ENCODE results near the gene TNIK. TPM values are rescaled to one million over a fixed set of nuclear protein-coding genes. Genes with fewer than 3 reads are reported as not detected.
A peak's percentile ranks its signal among the peaks of the same experiment; 100 is the strongest.

The TNIK gene
- total and polyA plus RNA-seq, 10 of the 15 experiments (the other 5 are each of a cell fraction or from before 2014, with no cell fraction given), result 13.9 to 74.3 (median 48.2) TPM

GRCh38 chr3:171126478-171127209, 333.6 kb downstream of the TNIK start:
- TF ChIP-seq ZNF217 (IDR thresholded peaks at IDR 0.05) (no peak), E2F4 (IDR thresholded peaks at IDR 0.05; ENCODE audit: low read depth, low read length) (no peak)
- FAIRE-seq (no peak), ATAC-seq (peak; percentile 50; the same call in 2 of the 3 replicates), DNase-seq (ENCODE audit: low read depth, low spot score) (no peak)
- RAD21 ChIA-PET (ENCODE audit: unreplicated experiment), result interaction anchor here (0.5 to 1.3 kb wide), 3 partner anchors 97 to 646 kb away, joined by 3 to 5 read pairs (median 3); no protein-coding TSS in a partner anchor
- Histone ChIP-seq H3K9ac (ENCODE audit: control insufficient read depth, insufficient read depth, low read length) (no peak overlapping the region), H2AFZ (ENCODE audit: control insufficient read depth, low read depth, low read length) (no peak overlapping the region), H3K79me2 (ENCODE audit: control insufficient read depth, insufficient read depth, low read length) (no peaks in the 10 kb centered on the region), H3K4me1 (ENCODE audit: control insufficient read depth, insufficient read depth, low read length) (no peaks in the 10 kb centered on the region), H3K4me3 (no peak overlapping the region), H3K36me3 (ENCODE audit: control insufficient read depth in 2 of 2, insufficient read depth in 2 of 2, low read length in 1 of 2) (peaks cover 5 to 41% of the 10 kb centered on the region in 2 experiments), H3K27ac (ENCODE audit: control insufficient read depth, insufficient read depth) (no peak overlapping the region), H4K20me1 (ENCODE audit: control insufficient read depth, insufficient read depth) (no peaks in the 10 kb centered on the region), H3K9me3 (replicated peaks; ENCODE audit: control insufficient read depth, insufficient read depth, low read length) (no peaks in the 10 kb centered on the region; the same call in 2 of the 3 replicates), H3K4me2 (ENCODE audit: control insufficient read depth, insufficient read depth) (no peak overlapping the region), H3K27me3 (replicated peaks in 1 of 2; ENCODE audit: control insufficient read depth in 2 of 2, insufficient read depth in 2 of 2, low read length in 1 of 2) (no peaks in the 10 kb centered on the region)
- SMC1A ChIA-PET (ENCODE audit: uncharacterized antibody, unreplicated experiment), result interaction anchor here (0.6 to 1.4 kb wide), 4 partner anchors 13 to 440 kb away, joined by 3 read pairs; no protein-coding TSS in a partner anchor
- in situ Hi-C loops (cut with MboI), result no loop called here
- intact Hi-C loops (cut with micrococcal nuclease; ENCODE audit: unreplicated experiment), result no loop called here
- POLR2A ChIA-PET, result interaction anchor here (1.0 kb wide), 1 partner anchor 13 kb away, joined by 5 read pairs; no protein-coding TSS in a partner anchor
- WGBS (ENCODE audit: insufficient coverage, insufficient replicate concordance, low lambda C conversion rate, missing lambda C conversion rate), result 78% methylated on average over 7 of the region's 7 CpGs
- BruUV-seq (replicated peaks), result no TSS peak
- CTCF ChIA-PET, result interaction anchor here (0.9 kb wide), 1 partner anchor 707 kb away, joined by 3 read pairs; no protein-coding TSS in a partner anchor

- FAIRE-seq (no peak), ATAC-seq (no peak), DNase-seq (ENCODE audit: low read depth, low spot score) (no peak)
- BruUV-seq (replicated peaks), result no TSS peak
- H3K79me2 ChIP-seq (ENCODE audit: control insufficient read depth, insufficient read depth, low read length), result no peaks in the 10 kb centered on the region
- peaks cover 9 to 45% of the 10 kb centered on the region in 2 experiments for H3K36me3 ChIP-seq (ENCODE audit: control insufficient read depth in 2 of 2, insufficient read depth in 2 of 2, low read length in 1 of 2)
- no peak overlapping the region for H3K27ac ChIP-seq (ENCODE audit: control insufficient read depth, insufficient read depth)
- intact Hi-C loops (cut with micrococcal nuclease; ENCODE audit: unreplicated experiment) (no loop called here), in situ Hi-C loops (cut with MboI) (no loop called here)
- ChIA-PET POLR2A (no interaction called here), SMC1A (ENCODE audit: uncharacterized antibody, unreplicated experiment) (interaction anchor here (0.6 to 2.2 kb wide), 3 partner anchors 18 to 1422 kb away, joined by 3 to 6 read pairs (median 3); no protein-coding TSS in a partner anchor), RAD21 (ENCODE audit: unreplicated experiment) (no interaction called here), CTCF (interaction anchor here (0.7 to 1.2 kb wide), 4 partner anchors 160 to 367 kb away, joined by 3 read pairs; no protein-coding TSS in a partner anchor)
- no peaks in the 10 kb centered on the region for H3K4me1 ChIP-seq (ENCODE audit: control insufficient read depth, insufficient read depth, low read length)
- H3K9me3 ChIP-seq (replicated peaks; ENCODE audit: control insufficient read depth, insufficient read depth, low read length), result peaks cover 6% of the 10 kb centered on the region; the same call in 2 of the 3 replicates
- no peak overlapping the region for H3K4me2 ChIP-seq (ENCODE audit: control insufficient read depth, insufficient read depth)
- no peak overlapping the region for H3K4me3 ChIP-seq
- H4K20me1 ChIP-seq (ENCODE audit: control insufficient read depth, insufficient read depth), result no peaks in the 10 kb centered on the region
- WGBS (ENCODE audit: insufficient coverage, insufficient replicate concordance, low lambda C conversion rate, missing lambda C conversion rate), result 100% methylated on average over 1 of the region's 1 CpG
- no peak overlapping the region for H3K9ac ChIP-seq (ENCODE audit: control insufficient read depth, insufficient read depth, low read length)
- H2AFZ ChIP-seq (ENCODE audit: control insufficient read depth, low read depth, low read length), result no peak overlapping the region
- H3K27me3 ChIP-seq (replicated peaks in 1 of 2; ENCODE audit: control insufficient read depth in 2 of 2, insufficient read depth in 2 of 2, low read length in 1 of 2), result no peaks in the 10 kb centered on the region
- TF ChIP-seq SIX5 (IDR thresholded peaks at IDR 0.05; ENCODE audit: low read depth, low read length, severe bottlenecking), result no peak
- TF ChIP-seq MXI1 (IDR thresholded peaks at IDR 0.05; ENCODE audit: low read depth, low read length), result no peak
- no peak for TF ChIP-seq HDAC6 (IDR thresholded peaks at IDR 0.05; ENCODE audit: unreplicated experiment)
- no peak for TF ChIP-seq CBFB (IDR thresholded peaks at IDR 0.05; ENCODE audit: low read depth)
- no peak for TF ChIP-seq EGR1 (IDR thresholded peaks at IDR 0.05; ENCODE audit: borderline replicate concordance in 1 of 2, low read depth in 2 of 2, low read length in 2 of 2)
- TF ChIP-seq SUPT20H (IDR thresholded peaks at IDR 0.05; ENCODE audit: borderline replicate concordance, control insufficient read depth, low read depth, low read length), result no peak
- TF ChIP-seq KAT2A (conservative IDR thresholded peaks at IDR 0.05; ENCODE audit: control insufficient read depth, low read depth, low read length), result no peak
- no peak for TF ChIP-seq PRDM15 (CRISPR knock-in tag; IDR thresholded peaks at IDR 0.05)
- TF ChIP-seq NBN (IDR thresholded peaks at IDR 0.05), result no peak
Observed at GRCh38 chr3:171125010-171125409, 335.2 kb downstream of the TNIK start.

Data from GM12878 (cell line).